HG03575 (cell line): ENCODE measurements around the gene HOXD3.

Source experiments
- ATAC-seq: cut with Tn5 transposase; IDR thresholded peaks from one replicate; pipeline ENCODE4 v1.9.1; 2021; ENCODE audit not compliant: unreplicated experiment, insufficient number of reproducible peaks, low FRiP score; ENCODE audit errors: extremely low read depth

HOXD3 gene

DNA sequence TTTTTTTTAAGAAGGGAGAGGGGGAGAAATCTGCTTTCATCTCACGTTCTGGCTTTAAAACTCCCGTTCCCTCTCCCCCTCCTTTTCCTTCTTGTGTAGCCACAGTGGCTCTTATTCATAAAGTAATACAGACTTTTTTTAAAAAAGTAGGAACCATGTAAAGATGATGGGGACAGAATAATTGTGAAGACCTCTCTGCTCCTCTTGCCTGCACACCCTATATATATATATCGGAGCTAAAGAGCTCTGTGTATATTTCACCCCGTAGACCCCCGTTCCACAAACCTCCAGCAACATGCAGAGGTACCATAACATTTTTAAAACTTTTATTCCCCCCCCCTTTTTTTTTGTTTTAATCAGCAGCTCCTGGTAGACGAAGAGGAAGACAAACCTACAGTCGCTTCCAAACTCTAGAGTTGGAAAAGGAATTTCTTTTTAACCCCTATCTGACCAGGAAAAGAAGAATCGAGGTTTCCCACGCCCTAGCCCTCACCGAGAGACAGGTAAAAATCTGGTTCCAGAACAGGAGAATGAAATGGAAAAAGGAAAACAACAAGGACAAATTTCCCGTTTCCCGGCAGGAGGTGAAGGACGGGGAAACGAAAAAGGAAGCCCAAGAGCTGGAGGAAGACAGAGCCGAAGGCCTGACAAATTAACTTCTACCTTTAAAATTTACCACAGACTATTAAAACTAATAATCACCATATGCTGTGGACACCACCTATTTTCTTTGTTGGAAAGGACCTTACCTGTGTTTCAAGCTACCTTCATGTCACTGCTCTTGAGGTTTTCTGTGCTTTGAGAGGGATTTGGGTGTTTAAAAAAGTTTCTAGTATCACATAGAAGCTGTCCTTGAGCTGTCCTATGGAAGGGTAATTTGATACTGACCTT, 25.9 kb upstream of the HOXD3 start:
- no peak for ATAC-seq

DNA sequence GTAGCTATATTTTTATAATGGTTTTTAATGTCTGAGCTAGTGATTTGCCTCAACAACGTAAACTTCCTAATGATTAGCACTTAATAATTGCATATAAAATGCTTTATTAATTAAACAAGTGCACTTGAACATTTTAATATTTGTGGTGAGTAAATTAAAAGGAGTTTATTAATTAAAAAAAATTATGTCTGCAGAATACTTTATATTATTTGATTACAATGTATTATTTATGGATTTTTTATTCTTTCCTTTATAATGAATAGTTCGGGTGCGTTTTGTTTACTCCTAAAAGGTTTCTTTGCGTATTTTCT, 25.3 kb upstream of the HOXD3 start:
- ATAC-seq, result no peak

GRCh38 chr2:176132205-176133171, 24.6 kb upstream of the HOXD3 start:
- no peak for ATAC-seq

DNA sequence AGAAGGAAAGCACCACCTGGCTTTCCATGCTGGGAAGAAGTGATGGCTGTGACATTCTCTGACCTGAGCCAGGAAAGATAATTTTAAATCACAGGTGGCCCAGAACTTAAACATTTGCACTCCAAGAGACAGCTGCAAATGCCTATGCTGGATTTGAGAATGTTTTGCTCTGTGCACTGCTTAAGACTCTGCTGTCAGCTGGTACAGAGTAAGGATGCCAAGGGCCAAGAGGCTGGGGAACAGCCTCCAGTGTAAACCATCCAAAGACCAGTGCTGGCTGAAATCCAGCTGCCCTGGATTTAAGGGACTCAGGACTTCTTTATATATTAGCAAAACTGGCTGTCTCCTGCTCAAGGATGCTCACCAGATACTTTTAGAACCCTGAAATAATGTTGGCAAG, 23.7 kb upstream of the HOXD3 start:
- no peak for ATAC-seq

DNA sequence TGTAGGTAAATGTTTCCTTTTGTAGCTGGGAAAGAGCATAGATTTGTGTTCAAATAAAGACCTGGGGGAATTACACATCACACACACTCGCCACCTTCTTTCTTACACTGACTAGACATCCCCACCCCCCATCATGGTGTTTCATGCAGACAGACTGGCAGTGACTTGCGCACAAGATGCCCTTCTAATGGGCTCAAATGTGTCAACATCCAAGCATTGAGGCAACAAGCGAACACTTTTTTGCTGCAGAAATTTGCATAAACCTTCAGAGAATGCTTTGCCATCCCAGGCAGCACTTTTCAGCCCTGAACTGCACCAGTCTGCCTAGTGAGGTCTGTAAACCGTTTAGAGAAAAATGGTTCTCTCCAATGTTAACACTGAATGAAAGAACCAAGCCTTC, 23.1 kb upstream of the HOXD3 start:
- no peak for ATAC-seq

DNA sequence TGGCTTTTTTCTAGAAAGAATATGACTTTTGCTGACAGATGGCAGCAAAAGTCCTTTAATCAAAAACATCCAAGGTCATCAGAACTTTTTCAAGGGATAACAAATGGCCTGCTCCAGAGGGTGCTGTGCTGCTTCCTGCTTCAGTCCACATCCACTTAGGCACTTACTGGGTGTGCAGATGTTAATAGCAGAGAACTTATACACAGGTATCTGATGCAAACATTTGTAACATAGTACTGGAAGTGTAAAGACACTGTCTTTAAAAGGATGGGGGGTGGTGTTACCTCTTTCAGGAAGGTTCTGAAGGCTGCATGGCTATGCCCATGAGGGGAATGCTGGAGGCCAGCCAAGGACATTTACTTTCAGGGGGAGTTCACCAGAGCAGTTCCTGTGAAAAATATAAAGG, 22.1 kb upstream of the HOXD3 start:
- ATAC-seq, result no peak

DNA sequence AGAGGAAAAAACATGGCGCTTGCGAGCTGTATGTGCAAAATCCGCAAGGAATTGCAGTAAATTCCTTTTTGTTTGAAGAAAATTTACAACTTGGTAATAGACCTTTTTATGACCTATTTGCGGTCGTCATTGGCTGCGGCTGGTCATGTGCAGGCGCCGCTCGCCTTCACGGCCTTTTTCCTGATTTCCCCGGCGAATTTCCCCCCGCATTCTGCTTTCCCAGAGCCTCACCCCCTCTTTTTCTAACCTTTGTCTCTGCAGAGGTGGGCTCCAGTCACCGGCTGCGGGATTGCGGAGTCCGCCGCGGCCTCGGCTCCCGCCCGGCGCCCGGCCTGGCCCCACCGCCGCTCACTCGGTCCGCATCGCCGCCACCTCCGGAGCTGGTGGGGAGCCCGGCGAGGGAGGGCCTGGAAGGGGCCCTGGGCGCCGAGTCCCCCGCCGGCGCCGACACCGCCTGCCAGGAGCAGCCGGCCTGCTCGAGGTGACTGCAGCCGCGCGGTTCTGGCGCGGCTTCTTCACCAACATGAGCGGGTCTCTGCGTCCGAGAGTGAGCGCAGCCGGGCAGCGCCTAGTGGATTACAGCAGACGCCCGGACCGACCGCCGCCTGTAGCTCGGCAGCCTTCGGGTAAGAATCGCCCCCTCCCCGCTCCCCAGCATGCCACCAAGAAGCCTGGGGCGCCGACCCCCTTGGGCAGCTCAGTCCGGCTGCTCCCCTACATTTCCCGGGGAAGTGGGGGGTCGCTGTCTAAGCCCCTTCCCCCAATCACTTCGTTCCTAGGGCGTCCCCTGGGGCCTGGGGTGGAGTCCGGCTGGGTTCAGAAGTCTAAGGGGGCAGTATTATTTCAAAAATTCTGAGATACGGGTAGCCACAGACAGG, 20.5 kb upstream of the HOXD3 start:
- no peak for ATAC-seq

- no peak for ATAC-seq
These were observed 19.9 kb upstream of the HOXD3 start for GRCh38 chr2:176137252-176137580.

- no peak for ATAC-seq
These were observed 19.2 kb upstream of the HOXD3 start for GRCh38 chr2:176137906-176138305.

- no peak for ATAC-seq
These were observed 18.6 kb upstream of the HOXD3 start for GRCh38 chr2:176138526-176138922.

DNA sequence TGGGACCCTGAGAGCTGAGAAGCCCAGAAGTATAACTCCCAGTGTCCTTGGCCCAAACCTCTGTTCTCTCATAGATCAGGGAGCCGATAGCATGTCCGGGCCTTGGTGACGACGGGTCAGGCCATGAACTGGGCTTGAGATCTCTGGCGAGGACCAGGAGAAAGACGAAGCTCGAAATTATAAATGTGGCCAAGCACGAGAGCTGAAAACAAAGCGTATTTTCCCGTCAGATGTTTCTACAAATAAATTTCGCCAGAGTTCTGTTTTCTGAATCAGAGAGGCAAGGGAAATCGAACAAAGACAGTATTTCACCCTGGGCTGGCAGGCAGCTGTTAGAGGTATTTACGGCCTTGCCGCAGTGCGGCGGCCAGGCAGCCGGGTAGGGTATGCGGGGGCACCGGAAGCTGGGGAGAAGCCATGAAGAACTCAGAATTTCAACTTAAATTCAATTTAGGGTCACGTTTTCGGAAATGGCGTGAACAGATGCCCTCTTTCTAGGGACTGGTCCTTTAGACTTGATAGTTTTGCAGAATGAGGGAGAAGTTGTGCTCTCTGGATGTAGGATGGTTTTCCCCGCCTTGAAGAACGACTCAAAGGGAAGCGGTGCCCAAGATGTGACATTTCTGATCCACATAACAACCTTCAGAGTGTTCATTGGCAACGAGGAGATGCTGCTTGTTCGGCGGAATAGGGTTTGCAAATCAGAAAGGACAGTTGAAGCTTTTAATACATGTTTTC, 18.0 kb upstream of the HOXD3 start:
- ATAC-seq, result no peak

DNA sequence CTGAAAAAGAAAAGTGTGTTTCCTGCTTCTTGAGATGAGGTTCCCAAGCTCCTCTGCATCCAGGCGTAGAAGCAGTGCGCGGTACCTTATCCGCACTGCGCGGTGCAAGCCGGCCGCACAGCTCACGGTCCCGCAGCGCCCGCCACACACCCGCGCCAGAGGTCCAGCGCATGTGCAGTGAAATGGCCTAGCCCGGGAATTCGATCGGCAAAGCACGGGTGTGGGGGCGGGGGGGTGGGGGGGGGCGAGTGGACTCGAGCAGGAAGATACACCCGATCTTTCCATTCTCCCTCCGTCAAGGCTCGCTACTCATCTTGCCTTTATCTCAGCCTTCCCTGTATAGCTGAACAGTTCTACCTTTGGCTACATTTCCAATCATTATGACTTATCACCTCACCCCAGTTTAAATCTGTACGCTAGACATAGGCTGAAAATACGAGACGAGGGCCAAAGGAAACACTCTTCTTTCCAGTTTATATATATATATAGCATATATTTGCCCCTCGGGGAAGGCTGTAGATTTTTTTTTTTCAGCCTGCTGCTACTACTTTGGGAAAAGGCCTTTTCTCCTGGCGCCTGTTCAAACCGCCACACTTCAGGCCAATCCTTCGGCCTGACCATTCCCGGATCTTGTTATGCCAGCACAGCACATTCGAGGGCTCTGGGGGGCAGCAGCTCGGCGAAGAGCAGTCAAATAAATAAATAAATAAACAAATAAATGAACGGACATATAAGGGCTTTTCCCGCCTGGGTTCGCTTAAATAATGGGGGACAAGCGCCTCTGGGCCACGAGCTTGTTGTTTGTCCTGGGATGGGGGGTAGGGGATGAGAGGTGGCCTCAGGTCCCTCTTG, 17.2 kb upstream of the HOXD3 start:
- no peak for ATAC-seq

DNA sequence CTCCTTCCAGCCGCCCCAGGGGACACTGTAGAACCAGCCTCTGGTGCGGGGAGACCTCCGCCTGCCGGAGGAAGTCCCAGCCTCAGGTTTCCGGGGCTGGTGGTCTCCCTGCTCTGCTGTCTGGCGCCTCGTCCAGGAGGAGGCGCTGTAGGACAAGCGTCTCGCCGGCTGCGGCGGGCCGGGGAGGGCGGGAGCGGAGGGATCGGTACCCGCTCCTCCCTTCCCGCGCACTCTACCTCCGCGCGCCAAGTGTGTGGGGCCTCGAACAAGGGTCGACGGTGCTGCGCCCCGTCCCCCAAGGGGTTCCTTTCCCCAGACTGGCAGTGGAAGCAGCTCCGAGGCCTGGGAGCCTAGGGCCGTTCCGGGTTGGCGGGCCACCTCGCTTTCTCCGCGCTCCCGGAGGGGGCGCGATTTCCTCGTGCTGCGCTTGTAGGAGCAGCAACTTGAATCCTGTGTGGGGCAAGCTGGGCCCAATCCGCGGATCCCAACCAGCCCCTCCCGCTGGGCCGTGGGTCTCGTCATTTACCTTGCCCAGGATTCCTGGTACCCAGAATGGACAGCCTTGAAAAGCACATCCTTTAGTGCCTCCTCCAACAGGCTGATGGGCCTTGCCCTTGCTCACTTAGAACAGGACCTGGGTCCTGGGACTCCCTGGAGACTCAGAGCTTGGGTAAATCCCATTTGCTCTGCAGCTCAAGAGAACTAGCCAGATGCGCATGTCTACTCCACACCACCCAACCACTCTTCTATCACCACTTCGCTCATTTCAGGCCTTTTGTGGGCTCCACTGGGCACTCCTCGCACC, 16.4 kb upstream of the HOXD3 start:
- ATAC-seq, result no peak

DNA sequence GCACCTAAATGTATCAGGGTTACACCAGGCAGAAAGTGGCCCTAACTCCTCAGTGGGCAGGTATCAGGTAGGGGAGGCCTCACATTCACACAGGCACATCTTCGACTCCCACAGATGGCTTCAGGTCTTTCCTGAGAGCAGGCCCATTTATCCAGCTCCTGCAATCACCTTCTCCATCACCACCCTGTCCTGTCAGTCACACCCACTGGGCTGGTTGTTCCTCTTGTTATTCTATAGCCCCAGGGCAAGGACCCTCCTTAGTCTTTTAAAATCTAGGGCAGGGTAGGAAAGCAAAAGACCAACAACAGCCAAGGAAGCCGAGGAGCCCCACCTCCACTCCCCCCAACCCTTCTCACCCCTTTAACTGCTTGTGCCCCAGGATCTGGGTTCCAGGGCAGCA, 14.8 kb upstream of the HOXD3 start:
- ATAC-seq, result no peak

DNA sequence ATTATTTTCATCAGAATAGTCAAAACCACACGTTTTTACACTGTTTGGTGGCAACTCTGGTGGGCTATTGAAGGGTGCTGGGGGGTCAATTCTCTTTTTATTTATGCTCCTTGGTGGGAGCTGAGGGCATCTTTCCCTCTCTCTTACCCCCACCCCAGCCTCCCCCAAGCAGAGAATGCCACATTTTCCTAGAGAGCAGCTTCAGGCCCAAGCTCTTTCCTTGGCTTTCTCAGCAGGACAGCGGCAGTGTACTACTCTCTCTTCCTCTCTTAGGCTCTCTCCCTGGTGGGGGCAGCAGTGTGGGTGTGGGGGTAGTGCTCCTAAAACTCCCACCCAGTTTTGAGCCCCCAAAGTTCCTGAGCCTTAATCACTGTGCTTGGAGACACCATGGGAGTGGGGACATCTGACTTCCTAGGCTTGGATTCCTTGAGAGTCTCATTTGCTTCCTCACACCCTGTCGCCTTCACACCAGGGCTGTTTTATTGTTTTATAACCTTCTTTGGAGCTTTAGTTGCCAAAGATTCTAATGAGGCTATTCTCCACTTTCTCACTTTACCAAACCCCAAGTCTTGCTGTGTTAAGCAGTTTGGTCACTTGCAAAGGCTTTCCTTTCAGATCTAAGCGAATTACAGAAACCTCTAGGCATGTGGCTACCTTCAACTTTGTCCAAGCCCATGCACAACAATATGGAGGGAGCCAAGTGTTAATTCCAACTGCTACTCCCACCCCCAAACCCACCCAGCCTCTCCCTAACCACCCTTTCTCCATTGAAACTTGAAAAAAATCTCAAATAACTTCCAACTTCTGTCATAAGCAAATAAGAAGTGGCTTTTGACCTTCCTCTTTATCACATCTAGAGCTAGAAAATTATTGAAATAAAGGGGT, 11.8 kb upstream of the HOXD3 start:
- no peak for ATAC-seq

DNA sequence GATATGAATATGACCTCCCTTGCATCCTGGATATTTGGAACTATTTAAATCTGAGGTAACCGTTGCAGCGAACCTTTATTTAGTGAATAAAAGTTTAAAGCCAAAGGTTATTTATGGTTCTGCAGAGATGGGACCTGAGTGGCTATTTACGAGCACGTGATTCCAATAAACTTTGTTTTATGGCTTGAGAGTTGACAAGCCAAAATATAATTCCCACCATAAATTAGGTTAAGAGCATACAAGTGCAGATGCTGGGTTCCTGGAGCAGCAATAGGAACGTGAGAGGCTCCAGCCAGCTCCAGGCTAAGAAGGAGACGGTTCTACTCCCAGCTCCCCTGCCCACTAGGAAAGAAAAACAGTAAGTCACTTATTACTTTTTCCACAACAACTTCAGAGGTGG, 11.0 kb upstream of the HOXD3 start:
- ATAC-seq, result no peak
